Bronchial epithelial cell (primary cell): Measurements from ENCODE around the gene PFKL. TPM values are rescaled to one million over a fixed set of nuclear protein-coding genes. Genes with fewer than 3 reads are reported as not detected.

ENCODE experiments used
- DNase-seq: peaks from one replicate; pipeline ENCODE4 v3.0.0-alpha.2; 2010; ENCODE audit warnings: low read depth
- FAIRE-seq: peaks from 2 replicates; lab custom pipeline; 2011; peaks lifted over from hg19 to GRCh38; lab: Jason Lieb, UNC
- H3K27me3 ChIP-seq: 2 replicates; pipeline ENCODE4 v1.5.1; 2011; ENCODE audit warnings: low read length; ENCODE audit not compliant: control insufficient read depth, insufficient read depth
- H3K36me3 ChIP-seq: 2 replicates; pipeline ENCODE4 v1.5.1; 2011; ENCODE audit warnings: low read length; ENCODE audit not compliant: control insufficient read depth, insufficient read depth
- H3K4me3 ChIP-seq: 2 replicates; pipeline ENCODE4 v1.5.1; 2011; ENCODE audit warnings: mild to moderate bottlenecking, low read depth, low read length, control low read depth
- total RNA-seq: library from RNA; depleted of rRNA; stranded (reverse); fragments of >200 nt; gene quantifications from 2 replicates; pipeline ENCODE4 v1.2.1, GENCODE V29; 2014
- TF ChIP-seq, protein P1 (sequence below): IDR thresholded peaks from 2 replicates; pipeline ENCODE4 v1.5.1; 2011; ENCODE audit warnings: mild to moderate bottlenecking, moderate library complexity, low read length, control low read depth, inconsistent platforms; ENCODE audit not compliant: insufficient read depth, severe bottlenecking

The PFKL gene
- total RNA-seq, 1 donor from 2014 or later = 148 TPM

DNA sequence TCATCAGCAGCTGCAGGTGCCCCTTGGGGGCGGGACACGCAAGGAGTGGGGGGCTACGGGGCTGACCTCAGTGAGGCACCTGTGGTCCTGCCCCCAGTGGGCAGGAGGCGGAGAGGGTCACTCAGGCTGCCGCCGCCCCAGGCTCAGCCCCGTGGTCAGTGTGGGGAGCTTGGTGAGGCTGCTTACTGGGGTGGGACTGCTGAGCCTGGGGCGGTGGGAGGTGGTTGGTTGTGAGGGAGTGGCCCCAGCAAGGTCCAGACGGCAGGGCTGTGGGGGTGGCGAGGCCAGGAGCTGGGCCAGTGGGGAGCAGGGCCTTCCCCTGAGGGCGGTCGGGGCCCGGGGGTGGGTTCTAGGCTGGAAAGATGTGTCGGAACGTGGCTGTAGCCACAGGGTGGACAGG lies 14.3 kb downstream of the PFKL start:
- FAIRE-seq (no peak), DNase-seq (no peak)
- Histone ChIP-seq H3K36me3 (peaks cover 46% of the 10 kb centered on the region), H3K4me3 (no peak overlapping the region), H3K27me3 (no peaks in the 10 kb centered on the region)
- TF ChIP-seq, protein P1, sequence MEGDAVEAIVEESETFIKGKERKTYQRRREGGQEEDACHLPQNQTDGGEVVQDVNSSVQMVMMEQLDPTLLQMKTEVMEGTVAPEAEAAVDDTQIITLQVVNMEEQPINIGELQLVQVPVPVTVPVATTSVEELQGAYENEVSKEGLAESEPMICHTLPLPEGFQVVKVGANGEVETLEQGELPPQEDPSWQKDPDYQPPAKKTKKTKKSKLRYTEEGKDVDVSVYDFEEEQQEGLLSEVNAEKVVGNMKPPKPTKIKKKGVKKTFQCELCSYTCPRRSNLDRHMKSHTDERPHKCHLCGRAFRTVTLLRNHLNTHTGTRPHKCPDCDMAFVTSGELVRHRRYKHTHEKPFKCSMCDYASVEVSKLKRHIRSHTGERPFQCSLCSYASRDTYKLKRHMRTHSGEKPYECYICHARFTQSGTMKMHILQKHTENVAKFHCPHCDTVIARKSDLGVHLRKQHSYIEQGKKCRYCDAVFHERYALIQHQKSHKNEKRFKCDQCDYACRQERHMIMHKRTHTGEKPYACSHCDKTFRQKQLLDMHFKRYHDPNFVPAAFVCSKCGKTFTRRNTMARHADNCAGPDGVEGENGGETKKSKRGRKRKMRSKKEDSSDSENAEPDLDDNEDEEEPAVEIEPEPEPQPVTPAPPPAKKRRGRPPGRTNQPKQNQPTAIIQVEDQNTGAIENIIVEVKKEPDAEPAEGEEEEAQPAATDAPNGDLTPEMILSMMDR = no peak

DNA sequence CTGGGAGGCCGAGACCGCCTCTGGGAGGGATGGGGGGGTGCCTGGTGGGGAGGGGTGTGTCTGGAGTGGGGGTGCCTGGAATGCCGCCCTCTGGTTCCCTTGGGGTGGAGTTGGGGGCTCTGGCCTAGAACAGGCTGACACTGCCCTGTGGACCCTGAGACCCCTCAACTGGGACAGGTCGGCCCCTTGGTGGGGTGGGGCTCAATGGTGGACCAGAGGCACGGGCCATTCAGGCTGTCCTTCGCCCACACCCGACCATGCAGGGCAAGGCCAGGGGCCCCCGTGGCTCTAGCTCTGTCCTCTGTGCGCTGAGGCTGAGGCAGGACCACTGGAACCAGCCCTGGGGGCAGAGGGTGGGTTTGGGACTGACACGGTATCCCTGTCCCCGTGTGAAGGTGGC lies 14.7 kb downstream of the PFKL start:
- Histone ChIP-seq H3K27me3 (no peaks in the 10 kb centered on the region), H3K36me3 (peaks cover 47% of the 10 kb centered on the region)

DNA sequence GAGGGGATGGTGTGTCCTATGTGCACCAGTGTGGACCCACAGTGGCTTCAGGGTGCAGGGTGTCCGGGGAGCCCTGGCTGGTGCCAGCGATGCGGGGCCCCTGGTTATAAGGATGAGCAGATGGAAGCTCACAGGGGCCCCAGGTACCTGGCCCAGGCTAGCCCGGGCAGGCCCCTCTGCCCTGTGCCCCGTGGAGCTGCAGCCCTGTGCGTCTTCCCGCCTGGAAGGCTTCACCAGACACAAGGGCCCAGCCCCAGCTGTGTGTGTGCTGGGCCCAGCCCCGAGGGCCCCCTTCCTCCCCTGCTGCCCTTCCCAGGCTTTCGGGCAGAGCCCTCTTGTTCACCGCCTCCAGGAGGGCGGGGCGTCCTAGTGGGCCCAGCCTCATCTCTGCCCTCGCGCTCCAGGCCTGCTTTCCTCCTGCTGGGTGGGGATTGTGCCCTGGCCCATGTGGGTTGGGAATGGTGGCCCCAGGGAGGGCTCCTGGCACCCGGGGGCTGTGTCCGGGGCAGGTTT lies 15.9 kb downstream of the PFKL start:
- no peak overlapping the region for H3K4me3 ChIP-seq
- FAIRE-seq (no peak), DNase-seq (no peak)
- H3K36me3 ChIP-seq = peaks cover 47% of the 10 kb centered on the region
- no peaks in the 10 kb centered on the region for H3K27me3 ChIP-seq
- TF ChIP-seq, protein P1 = no peak

More for the DNA sequence above, 14.7 kb downstream of the PFKL start:
- H3K4me3 ChIP-seq = no peak overlapping the region
- FAIRE-seq (no peak), DNase-seq (no peak)
- TF ChIP-seq, protein P1 = no peak

DNA sequence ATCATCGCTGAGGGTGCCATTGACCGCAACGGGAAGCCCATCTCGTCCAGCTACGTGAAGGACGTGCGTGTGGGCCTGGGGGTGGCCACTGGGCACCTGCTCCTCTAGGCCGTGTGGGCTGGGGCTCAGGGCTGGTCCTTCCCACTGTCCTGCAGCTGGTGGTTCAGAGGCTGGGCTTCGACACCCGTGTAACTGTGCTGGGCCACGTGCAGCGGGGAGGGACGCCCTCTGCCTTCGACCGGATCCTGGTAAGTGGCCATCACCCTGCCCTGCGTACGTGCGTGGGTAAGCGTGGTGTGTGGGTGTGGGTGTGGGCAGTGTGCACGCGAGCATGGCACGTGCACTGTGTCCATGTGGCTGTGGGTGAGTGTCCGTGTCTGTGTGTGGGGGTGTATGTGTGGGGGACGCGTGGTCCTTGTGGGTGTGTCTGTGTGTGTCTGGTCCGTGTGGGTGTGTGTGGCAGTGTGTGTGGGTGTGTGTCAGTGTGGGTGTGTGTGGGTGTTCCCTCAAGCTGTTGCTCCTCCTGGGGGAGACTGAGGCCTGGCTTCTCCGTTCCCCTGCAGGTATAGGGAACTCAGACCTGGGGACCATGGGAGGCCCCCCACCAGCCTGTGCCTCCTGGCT lies 16.5 kb downstream of the PFKL start:
- H3K27me3 ChIP-seq = no peaks in the 10 kb centered on the region
- TF ChIP-seq, protein P1 = no peak
- H3K4me3 ChIP-seq = no peak overlapping the region
- DNase-seq (no peak), FAIRE-seq (peak; percentile 72)
- H3K36me3 ChIP-seq = peaks cover 47% of the 10 kb centered on the region

DNA sequence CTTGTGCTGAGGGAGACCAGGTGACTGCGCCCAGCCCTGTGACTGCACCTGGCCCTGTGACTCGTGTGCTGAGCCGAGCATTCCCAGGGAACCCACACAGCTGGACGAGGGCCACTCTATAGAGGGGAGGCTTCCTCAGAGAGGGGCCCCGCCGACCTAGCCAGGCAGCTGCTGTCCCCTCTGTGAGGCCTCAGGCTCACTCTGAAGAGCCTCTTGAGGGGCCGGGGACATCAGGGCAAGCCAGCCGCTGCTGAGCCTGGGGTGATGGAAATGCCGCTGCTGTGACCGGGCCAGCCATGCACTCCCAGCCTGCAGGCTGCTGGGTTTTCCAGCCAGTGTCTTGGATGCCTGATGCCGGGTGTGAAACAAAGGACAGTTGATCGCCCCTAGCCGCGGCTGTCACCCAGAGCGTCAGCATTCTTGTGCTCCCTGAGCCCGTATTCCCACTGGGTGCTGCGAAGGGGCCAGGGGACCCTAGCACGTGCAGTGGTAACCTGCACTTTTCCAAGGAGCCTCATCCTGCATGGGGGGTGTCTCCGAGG lies 17.5 kb downstream of the PFKL start:
- H3K27me3 ChIP-seq = no peaks in the 10 kb centered on the region
- DNase-seq = no peak
- no peak overlapping the region for H3K4me3 ChIP-seq
- peaks cover 44% of the 10 kb centered on the region for H3K36me3 ChIP-seq
- TF ChIP-seq, protein P1 = no peak
- FAIRE-seq = no peak

DNA sequence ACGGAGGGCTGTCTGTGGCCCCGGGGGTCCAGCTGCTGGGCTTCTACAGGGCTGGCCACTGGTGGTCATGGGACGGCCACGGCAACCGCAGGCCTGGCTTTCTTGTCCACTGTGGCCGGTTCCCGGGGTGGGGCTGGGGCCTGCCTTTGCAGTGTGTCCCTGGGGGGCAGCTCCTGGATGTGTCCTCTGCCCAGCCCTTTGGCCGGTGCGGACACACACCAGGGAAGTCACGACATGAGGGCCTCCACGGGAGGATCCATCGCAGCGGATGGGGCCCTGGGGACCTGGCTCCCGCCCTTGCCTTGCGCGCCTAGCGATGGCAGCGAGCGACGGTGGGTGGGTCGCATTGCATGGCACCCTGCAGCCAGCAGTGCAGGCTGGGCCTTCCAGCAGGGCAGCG lies 18.0 kb downstream of the PFKL start:
- peaks cover 41% of the 10 kb centered on the region for H3K36me3 ChIP-seq
- TF ChIP-seq, protein P1 = no peak
- H3K4me3 ChIP-seq = no peak overlapping the region
- no peak for DNase-seq
- no peak for FAIRE-seq
- no peaks in the 10 kb centered on the region for H3K27me3 ChIP-seq
